HepG2 (cell line): Measurements from ENCODE around the gene ANLN. TPM values are rescaled to one million over a fixed set of nuclear protein-coding genes. Genes with fewer than 3 reads are reported as not detected.

Experiments used
- ATF1 ChIP-seq: IDR thresholded peaks from 2 replicates; pipeline ENCODE4 v1.6.1; 2016; ENCODE audit warnings: mild to moderate bottlenecking, control low read depth
- DNMT3B ChIP-seq: conservative IDR thresholded peaks from 2 replicates; pipeline ENCODE4 v1.6.1; 2016; ENCODE audit warnings: missing biosample characterization, control low read depth
- DR1 ChIP-seq: sonication (generic); formaldehyde crosslinking; IDR thresholded peaks from 2 replicates; pipeline ENCODE4 v1.8.0; 2021; ENCODE audit warnings: mild to moderate bottlenecking, missing genetic modification reagents, inconsistent platforms
- FOXM1 ChIP-seq: sonication (generic); formaldehyde crosslinking; IDR thresholded peaks from 2 replicates; pipeline ENCODE4 v1.5.0; 2020; ENCODE audit warnings: missing genetic modification reagents
- FOXP1 ChIP-seq, 2 experiments: fragments of 450-650 bp in 1 of 2; IDR thresholded peaks; 2 replicates each; pipeline ENCODE4 v1.6.1; 2017 to 2018; ENCODE audit warnings: antibody characterized with exemption in 1 of 2
- HMGA1 ChIP-seq: sonication (generic); formaldehyde crosslinking; conservative IDR thresholded peaks from 2 replicates; pipeline ENCODE4 v1.4.0; 2020; ENCODE audit warnings: missing genetic modification reagents
- HNF4A ChIP-seq: sonication (generic); formaldehyde crosslinking; IDR thresholded peaks from 2 replicates; pipeline ENCODE4 v1.4.0; 2020; ENCODE audit warnings: missing genetic modification reagents
- KDM3A ChIP-seq: IDR thresholded peaks from 2 replicates; pipeline ENCODE4 v1.6.1; 2018; ENCODE audit warnings: low read depth, missing compliant biosample characterization
- MAFF ChIP-seq: IDR thresholded peaks from 2 replicates; pipeline ENCODE4 v1.6.1; 2011; ENCODE audit warnings: low read depth, low read length, improper control_type of control experiment
- NCOR1 ChIP-seq: fragments of 200-600 bp; sonication (generic); IDR thresholded peaks from 2 replicates; pipeline ENCODE4 v1.7.0; 2017; ENCODE audit warnings: antibody characterized with exemption, low read length, borderline replicate concordance
- RORA ChIP-seq: sonication (generic); formaldehyde crosslinking; IDR thresholded peaks from 2 replicates; pipeline ENCODE4 v1.5.0; 2020; ENCODE audit warnings: mild to moderate bottlenecking, missing genetic modification reagents, moderate library complexity
- SMARCC2 ChIP-seq: fragments of 450-650 bp; IDR thresholded peaks from 2 replicates; pipeline ENCODE4 v1.6.1; 2017; ENCODE audit warnings: antibody characterized with exemption, mild to moderate bottlenecking
- SOX13 ChIP-seq, 3 experiments: fragments of 450-650 bp in 1 of 3; sonication (generic) in 1 of 3; formaldehyde crosslinking in 1 of 3; IDR thresholded peaks in 2 of 3; conservative IDR thresholded peaks in 1 of 3; 2 replicates each; pipeline versions ENCODE4 v1.5.0 to v1.6.1; 2016 to 2020; ENCODE audit warnings: antibody characterized with exemption in 1 of 3, mild to moderate bottlenecking in 1 of 3, missing compliant biosample characterization in 1 of 3, missing genetic modification reagents in 1 of 3, moderate library complexity in 1 of 3
- TBX3 ChIP-seq: fragments of 450-650 bp; IDR thresholded peaks from 2 replicates; pipeline ENCODE4 v1.6.1; 2017; ENCODE audit warnings: antibody characterized with exemption, mild to moderate bottlenecking, inconsistent platforms, borderline replicate concordance
- TGIF2 ChIP-seq: IDR thresholded peaks from 2 replicates; pipeline ENCODE4 v1.6.1; 2016; ENCODE audit warnings: control low read depth, missing compliant biosample characterization
- WIZ ChIP-seq: sonication (generic); formaldehyde crosslinking; IDR thresholded peaks from 2 replicates; pipeline ENCODE4 v1.5.1; 2020; ENCODE audit warnings: mild to moderate bottlenecking, missing genetic modification reagents
- ZNF20 ChIP-seq: sonication (generic); formaldehyde crosslinking; IDR thresholded peaks from 2 replicates; pipeline ENCODE4 v1.4.0; 2020; ENCODE audit warnings: mild to moderate bottlenecking, moderate library complexity, missing genetic modification reagents
- ZNF644 ChIP-seq: IDR thresholded peaks from 2 replicates; pipeline ENCODE4 v1.6.1; 2016; ENCODE audit warnings: low read depth
- ZNF7 ChIP-seq: IDR thresholded peaks from 2 replicates; pipeline ENCODE4 v1.6.1; 2016; ENCODE audit warnings: missing biosample characterization, missing genetic modification reagents
- ZNF703 ChIP-seq: sonication (generic); formaldehyde crosslinking; IDR thresholded peaks from 2 replicates; pipeline ENCODE4 v1.5.1; 2020; ENCODE audit warnings: missing genetic modification reagents, mild to moderate bottlenecking, moderate library complexity, borderline replicate concordance
- ZNF768 ChIP-seq: sonication (generic); formaldehyde crosslinking; IDR thresholded peaks from 2 replicates; pipeline ENCODE4 v1.4.0; 2020; ENCODE audit warnings: missing genetic modification reagents
- polyA plus RNA-seq, 8 experiments: library from polyadenylated mRNA; depleted of rRNA in 3 of 8; stranded (reverse) in 7 of 8; unstranded in 1 of 8; fragments of >200 nt; fragmentation: Illumina TruSeq in 4 of 8; extraction: Trizol in 4 of 8; gene quantifications; 2 replicates each; pipeline versions ENCODE4 v1.2.1 to v1.2.3, GENCODE V29; 2011 to 2016; ENCODE audit warnings: low read depth in 4 of 8, missing spikeins in 1 of 8, mixed read lengths in 1 of 8; ENCODE audit not compliant: insufficient read depth in 1 of 8
- total RNA-seq, 5 experiments: library from RNA; depleted of rRNA; stranded (reverse); fragments of >200 nt; fragmentation: Illumina TruSeq; extraction: Trizol; gene quantifications; 2 replicates each; pipeline ENCODE4 v1.2.3, GENCODE V29; 2016; ENCODE audit warnings: low read depth in 1 of 5
- TF ChIP-seq, protein P1 (sequence below): sonication (generic); formaldehyde crosslinking; conservative IDR thresholded peaks from 2 replicates; pipeline ENCODE4 v1.5.0; 2020; ENCODE audit warnings: missing genetic modification reagents
- TF ChIP-seq, protein P2 (sequence below): sonication (generic); formaldehyde crosslinking; IDR thresholded peaks from 2 replicates; pipeline ENCODE4 v1.4.0; 2020; ENCODE audit warnings: missing genetic modification reagents, borderline replicate concordance
- TF ChIP-seq, protein P3 (sequence below): sonication (generic); formaldehyde crosslinking; conservative IDR thresholded peaks from 2 replicates; pipeline ENCODE4 v1.4.0; 2020; ENCODE audit warnings: missing genetic modification reagents
- TF ChIP-seq, protein P4 (sequence below): sonication (generic); formaldehyde crosslinking; IDR thresholded peaks from 2 replicates; pipeline ENCODE4 v1.8.1; 2023; ENCODE audit warnings: missing genetic modification reagents, inconsistent platforms, borderline replicate concordance

The ANLN gene
- total and polyA plus RNA-seq, 2 of the 13 experiments (the other 11 are each of a cell fraction or from before 2014, with no cell fraction given), result 20.0 to 72.0 TPM

DNA sequence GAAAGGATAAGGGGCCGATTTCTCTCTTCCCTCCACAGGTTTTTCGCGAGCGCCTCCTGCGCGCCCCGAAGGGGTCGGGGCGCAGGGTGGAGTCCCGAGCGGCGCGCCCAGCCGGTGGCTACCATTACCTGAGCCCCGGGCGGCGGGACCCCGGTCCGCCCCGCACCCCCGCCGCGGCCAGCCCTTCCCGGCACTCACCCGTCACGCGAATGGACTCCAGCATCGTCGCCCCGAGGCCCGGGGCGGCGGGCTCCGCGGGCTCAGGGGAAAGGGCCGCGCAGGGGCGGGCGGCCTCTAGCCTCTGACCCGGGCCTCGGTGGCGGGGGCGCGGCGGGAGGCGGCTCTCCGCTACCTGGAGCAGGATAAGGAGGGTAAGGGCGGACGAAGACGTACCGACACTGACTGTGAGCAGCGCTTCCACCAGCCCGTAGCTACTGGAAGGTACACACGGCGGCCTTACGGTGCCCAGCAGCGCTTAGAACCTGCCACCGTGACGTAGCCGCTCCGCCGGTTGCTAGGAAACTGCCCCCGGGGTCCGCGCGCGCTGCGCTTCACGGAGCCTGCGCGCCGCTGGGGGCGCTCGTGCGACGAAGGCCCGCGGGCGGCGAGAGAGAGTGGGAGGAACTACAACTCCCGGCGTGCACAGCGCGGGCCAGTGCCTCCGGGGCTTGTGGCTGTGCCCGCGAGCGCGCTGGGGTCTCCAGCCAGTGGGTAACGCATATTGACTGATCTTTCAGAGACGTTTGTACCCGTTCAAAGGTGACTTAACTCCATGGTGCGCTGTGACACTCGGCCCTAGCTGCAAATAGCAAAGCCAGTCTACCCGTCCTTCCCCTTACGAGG lies 22.7 kb upstream of the ANLN start (continued):
- peak; percentile 52 for TF ChIP-seq HNF4A (CRISPR knock-in tag)
- TF ChIP-seq, protein P1, sequence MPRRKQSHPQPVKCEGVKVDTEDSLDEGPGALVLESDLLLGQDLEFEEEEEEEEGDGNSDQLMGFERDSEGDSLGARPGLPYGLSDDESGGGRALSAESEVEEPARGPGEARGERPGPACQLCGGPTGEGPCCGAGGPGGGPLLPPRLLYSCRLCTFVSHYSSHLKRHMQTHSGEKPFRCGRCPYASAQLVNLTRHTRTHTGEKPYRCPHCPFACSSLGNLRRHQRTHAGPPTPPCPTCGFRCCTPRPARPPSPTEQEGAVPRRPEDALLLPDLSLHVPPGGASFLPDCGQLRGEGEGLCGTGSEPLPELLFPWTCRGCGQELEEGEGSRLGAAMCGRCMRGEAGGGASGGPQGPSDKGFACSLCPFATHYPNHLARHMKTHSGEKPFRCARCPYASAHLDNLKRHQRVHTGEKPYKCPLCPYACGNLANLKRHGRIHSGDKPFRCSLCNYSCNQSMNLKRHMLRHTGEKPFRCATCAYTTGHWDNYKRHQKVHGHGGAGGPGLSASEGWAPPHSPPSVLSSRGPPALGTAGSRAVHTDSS (CRISPR knock-in tag), result no peak
- no peak for TF ChIP-seq MAFF
- TF ChIP-seq FOXM1 (CRISPR knock-in tag), result no peak
- TF ChIP-seq SMARCC2, result no peak
- TF ChIP-seq KDM3A (CRISPR knock-in tag), result no peak; the same call in 1 of the 2 replicates
- TF ChIP-seq FOXP1 (IDR thresholded peaks at IDR 0.05), result no peak
- no peak for TF ChIP-seq FOXP1 (CRISPR knock-in tag; IDR thresholded peaks at IDR 0.05)
- TF ChIP-seq WIZ (CRISPR knock-in tag), result no peak
- TF ChIP-seq TBX3, result no peak
- TF ChIP-seq TGIF2 (CRISPR knock-in tag), result no peak
- TF ChIP-seq, protein P2, sequence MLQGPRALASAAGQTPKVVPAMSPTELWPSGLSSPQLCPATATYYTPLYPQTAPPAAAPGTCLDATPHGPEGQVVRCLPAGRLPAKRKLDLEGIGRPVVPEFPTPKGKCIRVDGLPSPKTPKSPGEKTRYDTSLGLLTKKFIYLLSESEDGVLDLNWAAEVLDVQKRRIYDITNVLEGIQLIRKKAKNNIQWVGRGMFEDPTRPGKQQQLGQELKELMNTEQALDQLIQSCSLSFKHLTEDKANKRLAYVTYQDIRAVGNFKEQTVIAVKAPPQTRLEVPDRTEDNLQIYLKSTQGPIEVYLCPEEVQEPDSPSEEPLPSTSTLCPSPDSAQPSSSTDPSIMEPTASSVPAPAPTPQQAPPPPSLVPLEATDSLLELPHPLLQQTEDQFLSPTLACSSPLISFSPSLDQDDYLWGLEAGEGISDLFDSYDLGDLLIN, result peak; percentile 56; the same call in 1 of the 2 replicates
- no peak for TF ChIP-seq ZNF20 (CRISPR knock-in tag)
- TF ChIP-seq ATF1 (CRISPR knock-in tag), result no peak
- peak; percentile 49; the same call in 1 of the 2 replicates for TF ChIP-seq ZNF768 (CRISPR knock-in tag)
- TF ChIP-seq, protein P3, sequence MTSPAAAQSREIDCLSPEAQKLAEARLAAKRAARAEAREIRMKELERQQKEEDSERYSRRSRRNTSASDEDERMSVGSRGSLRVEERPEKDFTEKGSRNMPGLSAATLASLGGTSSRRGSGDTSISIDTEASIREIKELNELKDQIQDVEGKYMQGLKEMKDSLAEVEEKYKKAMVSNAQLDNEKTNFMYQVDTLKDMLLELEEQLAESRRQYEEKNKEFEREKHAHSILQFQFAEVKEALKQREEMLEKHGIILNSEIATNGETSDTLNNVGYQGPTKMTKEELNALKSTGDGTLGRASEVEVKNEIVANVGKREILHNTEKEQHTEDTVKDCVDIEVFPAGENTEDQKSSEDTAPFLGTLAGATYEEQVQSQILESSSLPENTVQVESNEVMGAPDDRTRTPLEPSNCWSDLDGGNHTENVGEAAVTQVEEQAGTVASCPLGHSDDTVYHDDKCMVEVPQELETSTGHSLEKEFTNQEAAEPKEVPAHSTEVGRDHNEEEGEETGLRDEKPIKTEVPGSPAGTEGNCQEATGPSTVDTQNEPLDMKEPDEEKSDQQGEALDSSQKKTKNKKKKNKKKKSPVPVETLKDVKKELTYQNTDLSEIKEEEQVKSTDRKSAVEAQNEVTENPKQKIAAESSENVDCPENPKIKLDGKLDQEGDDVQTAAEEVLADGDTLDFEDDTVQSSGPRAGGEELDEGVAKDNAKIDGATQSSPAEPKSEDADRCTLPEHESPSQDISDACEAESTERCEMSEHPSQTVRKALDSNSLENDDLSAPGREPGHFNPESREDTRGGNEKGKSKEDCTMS (CRISPR knock-in tag), result no peak
- no peak for TF ChIP-seq DR1 (CRISPR knock-in tag)
- no peak for TF ChIP-seq SOX13 (IDR thresholded peaks at IDR 0.05)
- TF ChIP-seq SOX13 (CRISPR knock-in tag; conservative IDR thresholded peaks at IDR 0.05 in 1 of 2, IDR thresholded peaks at IDR 0.05 in 1 of 2), result peak in 1 of 2 experiments; percentile 40; a peak in 2 of 4 replicates
- no peak for TF ChIP-seq ZNF7
- TF ChIP-seq, protein P4, sequence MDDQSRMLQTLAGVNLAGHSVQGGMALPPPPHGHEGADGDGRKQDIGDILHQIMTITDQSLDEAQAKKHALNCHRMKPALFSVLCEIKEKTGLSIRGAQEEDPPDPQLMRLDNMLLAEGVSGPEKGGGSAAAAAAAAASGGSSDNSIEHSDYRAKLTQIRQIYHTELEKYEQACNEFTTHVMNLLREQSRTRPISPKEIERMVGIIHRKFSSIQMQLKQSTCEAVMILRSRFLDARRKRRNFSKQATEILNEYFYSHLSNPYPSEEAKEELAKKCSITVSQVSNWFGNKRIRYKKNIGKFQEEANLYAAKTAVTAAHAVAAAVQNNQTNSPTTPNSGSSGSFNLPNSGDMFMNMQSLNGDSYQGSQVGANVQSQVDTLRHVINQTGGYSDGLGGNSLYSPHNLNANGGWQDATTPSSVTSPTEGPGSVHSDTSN, result no peak
- no peak for TF ChIP-seq HMGA1 (CRISPR knock-in tag)
- no peak for TF ChIP-seq NCOR1
- TF ChIP-seq ZNF644 (CRISPR knock-in tag), result no peak
- TF ChIP-seq RORA (CRISPR knock-in tag), result no peak
- TF ChIP-seq ZNF703 (CRISPR knock-in tag), result no peak
- TF ChIP-seq DNMT3B (CRISPR knock-in tag), result no peak
